Activated CD4-positive, CD25-positive, alpha-beta regulatory T cell treated with anti-CD3 and anti-CD28 coated beads, Interleukin-2, amount 50 U/mL, for 16 hours (primary cell): Measurements from ENCODE around the gene WNT5A.

Experiments
- DNase-seq: peaks from one replicate; pipeline ENCODE4 v3.0.0-alpha.2; 2020; ENCODE audit warnings: low read depth, low spot score

Gene WNT5A

DNA sequence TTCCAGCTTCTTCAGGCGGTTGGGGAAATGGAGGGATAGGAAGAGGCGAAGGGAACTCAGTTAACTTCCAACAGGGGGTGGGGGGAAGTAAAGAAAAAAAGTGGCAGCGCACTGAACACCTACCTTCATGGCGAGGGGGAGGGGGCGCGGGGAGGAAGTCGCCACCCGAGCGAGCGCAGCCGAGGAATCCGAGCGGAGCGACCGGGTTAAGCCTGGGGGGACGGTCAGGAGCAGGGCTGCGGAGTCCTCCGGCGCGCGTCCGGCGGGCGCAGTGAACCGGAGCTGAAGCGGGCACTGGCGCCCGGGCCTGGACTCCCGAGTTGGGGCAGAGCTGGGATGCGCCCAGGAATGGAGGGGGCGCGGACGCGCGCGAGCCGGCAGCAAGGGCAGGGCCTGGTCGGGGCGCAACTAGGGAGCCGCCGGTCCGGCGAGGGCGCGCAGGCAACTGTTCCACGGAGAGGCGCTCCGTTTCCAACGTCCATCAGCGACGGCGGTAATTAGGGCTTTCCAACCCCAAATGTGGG lies at the start of gene WNT5A:
WNT5A (minus strand) TSS at position 450 of the 524 bp plus-strand sequence; CDS start at position 129, 321 bp downstream.
- DNase-seq = no peak

DNA sequence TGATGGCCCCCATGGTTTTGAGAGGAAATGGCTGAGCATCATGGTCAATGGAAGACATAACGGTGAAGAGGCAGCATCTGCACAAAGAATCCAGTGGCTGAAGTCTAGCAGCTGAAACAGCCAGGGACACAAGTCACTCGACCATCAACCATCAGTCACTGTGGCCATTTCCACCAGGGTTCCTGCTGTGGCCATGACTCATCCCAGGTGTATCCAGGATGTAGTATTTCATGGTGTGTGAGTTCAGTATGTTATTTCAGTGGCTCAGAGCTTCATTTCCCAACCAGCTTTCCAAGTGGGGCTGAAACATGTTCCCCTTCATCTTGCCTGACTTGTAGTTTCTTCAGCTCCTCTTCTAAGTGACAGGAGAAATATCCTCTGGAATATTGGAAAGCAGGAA lies 47.8 kb upstream of the WNT5A start:
- no peak for DNase-seq

- no peak for DNase-seq
These were observed 45.7 kb upstream of the WNT5A start for GRCh38 chr3:55532806-55533205.

DNA sequence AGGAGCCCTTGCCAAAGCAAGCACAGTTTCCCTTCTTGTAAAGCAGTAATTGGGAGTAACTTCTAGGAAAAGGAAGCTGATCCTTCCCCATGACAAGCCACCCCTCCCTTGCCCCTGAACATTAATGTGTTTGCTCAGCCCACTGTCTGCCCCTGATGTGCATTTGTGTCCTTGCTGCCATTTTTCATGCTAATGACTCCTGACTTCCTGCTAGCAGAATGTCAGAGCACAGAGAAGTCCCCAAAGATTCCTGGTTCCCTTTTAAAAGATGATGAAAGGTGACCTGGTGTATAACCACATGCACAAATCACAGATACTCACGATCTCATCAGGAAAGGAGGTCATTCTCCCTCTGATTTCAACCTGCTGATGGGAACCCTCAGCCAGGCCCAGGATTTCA lies 44.2 kb upstream of the WNT5A start:
- no peak for DNase-seq

GRCh38 chr3:55527361-55527760 lies 40.3 kb upstream of the WNT5A start:
- DNase-seq = no peak

- DNase-seq = no peak
These were observed 39.4 kb upstream of the WNT5A start for GRCh38 chr3:55526332-55527030.

DNA sequence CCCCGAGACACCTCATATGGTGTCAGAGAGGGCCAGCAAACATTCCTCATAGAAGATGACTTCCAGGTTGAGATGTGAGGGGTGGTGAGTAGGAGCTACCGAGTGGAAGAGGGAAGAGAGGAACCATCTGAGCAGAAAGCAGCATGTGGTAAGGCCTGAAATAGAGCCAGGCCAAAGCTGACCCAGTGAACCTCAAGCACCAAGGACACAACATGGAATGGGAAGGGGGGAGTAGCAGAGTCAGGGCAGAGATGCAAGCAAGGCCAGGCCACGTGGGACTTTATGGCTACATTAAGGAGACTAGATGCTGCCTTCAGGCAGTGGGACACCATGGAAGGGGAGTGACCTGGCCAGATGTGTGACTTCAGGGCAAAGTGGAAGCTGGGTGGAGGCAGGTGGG lies 38.3 kb upstream of the WNT5A start:
- no peak for DNase-seq

- DNase-seq = no peak
These were observed 37.6 kb upstream of the WNT5A start for GRCh38 chr3:55524565-55525244.

- DNase-seq = no peak
These were observed 36.4 kb upstream of the WNT5A start for GRCh38 chr3:55523471-55523870.

- no peak for DNase-seq
These were observed 34.8 kb upstream of the WNT5A start for GRCh38 chr3:55521738-55522421.

GRCh38 chr3:55521064-55521737 lies 34.1 kb upstream of the WNT5A start:
- DNase-seq = no peak

GRCh38 chr3:55519019-55519418 lies 31.9 kb upstream of the WNT5A start:
- no peak for DNase-seq

GRCh38 chr3:55518451-55518850 lies 31.3 kb upstream of the WNT5A start:
- DNase-seq = no peak

GRCh38 chr3:55516392-55517030 lies 29.4 kb upstream of the WNT5A start:
- DNase-seq = no peak

- DNase-seq = no peak
These were observed 28.6 kb upstream of the WNT5A start for GRCh38 chr3:55515550-55516246.

GRCh38 chr3:55514962-55515361 lies 27.9 kb upstream of the WNT5A start:
- DNase-seq = no peak

GRCh38 chr3:55512571-55513343 lies 25.7 kb upstream of the WNT5A start:
- no peak for DNase-seq

- no peak for DNase-seq
These were observed 24.9 kb upstream of the WNT5A start for GRCh38 chr3:55511895-55512570.

- no peak for DNase-seq
These were observed 21.2 kb upstream of the WNT5A start for GRCh38 chr3:55508335-55508734.

- DNase-seq = no peak
These were observed 20.7 kb upstream of the WNT5A start for GRCh38 chr3:55507808-55508207.
